DOHH2 (cell line): Measurements from ENCODE around the gene SP7.

Experiments used
- CTCF ChIP-seq: fragments of 200-600 bp; sonication (generic); IDR thresholded peaks from one replicate; pipeline ENCODE4 v1.5.1; 2014; ENCODE audit warnings: antibody characterized with exemption, mild to moderate bottlenecking, low read depth, low read length; ENCODE audit not compliant: poor library complexity, severe bottlenecking
- EZH2phosphoT487 ChIP-seq: fragments of 200-600 bp; sonication (generic); IDR thresholded peaks from 2 replicates; pipeline ENCODE4 v1.6.1; 2017; ENCODE audit warnings: borderline replicate concordance, mild to moderate bottlenecking, antibody characterized with exemption, low read length, moderate library complexity, mixed read lengths

DNA sequence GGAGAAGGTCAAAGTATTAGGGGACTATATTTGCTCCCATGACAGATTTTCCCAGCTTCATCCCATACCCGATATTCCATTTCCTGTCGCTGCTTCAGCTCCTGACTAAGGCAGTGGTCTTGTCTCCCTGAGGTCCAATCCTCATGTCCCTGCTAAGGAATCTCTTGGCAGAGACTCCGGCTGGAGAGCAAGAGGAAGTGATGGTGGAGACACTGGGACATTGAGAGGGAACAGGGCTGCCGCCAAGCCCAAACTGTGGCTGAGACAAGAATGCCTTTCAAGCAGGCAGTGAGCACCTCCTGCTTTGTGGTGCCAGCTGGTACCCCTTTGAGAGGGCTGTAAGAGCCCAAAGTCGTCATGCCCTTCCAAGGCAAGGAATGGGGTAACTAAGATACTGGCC lies 5.5 kb downstream of the SP7 start:
- no peak for TF ChIP-seq CTCF
- TF ChIP-seq EZH2phosphoT487: no peak
